GM12801 (cell line): Measurements from ENCODE around the gene DDX31.

Experiments
- TF ChIP-seq, protein P1 (sequence below): IDR thresholded peaks from one replicate; pipeline ENCODE4 v1.5.1; 2011; ENCODE audit warnings: control low read depth; ENCODE audit not compliant: insufficient read length; ENCODE audit errors: extremely low read depth

Gene DDX31

DNA sequence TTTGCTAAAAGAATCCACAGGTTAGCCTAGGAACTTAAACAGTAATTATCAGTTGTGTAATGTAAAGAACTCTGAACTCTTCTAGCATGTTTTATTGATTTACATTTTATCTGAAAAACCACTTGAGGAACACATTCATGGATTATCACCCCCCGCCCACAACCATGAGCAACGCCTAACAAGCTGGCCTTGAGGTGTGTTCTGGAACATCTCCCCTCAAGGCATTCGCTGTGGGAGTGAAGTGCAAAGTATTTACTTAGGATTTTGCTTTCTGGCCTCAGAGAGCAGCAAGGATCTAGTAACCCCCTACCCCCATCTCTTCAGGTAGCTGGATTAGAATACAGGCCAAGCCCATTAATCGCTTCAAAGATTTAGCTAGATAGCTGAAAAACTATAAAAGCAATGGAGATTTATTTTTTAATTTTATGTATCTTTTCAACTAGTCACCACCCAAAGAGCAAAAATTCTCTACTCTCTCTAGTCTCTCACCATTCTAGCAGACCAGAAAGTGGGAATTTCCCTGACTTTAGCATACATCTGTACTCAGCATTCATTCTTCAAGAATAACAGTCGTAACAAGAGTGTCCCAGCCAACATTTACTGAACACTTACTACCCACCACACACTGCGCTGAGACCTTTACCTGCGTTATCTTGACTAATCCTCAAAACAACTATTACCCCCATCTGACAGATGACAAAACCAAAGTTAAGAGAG, 37.2 kb downstream of the DDX31 start:
- TF ChIP-seq, protein P1, sequence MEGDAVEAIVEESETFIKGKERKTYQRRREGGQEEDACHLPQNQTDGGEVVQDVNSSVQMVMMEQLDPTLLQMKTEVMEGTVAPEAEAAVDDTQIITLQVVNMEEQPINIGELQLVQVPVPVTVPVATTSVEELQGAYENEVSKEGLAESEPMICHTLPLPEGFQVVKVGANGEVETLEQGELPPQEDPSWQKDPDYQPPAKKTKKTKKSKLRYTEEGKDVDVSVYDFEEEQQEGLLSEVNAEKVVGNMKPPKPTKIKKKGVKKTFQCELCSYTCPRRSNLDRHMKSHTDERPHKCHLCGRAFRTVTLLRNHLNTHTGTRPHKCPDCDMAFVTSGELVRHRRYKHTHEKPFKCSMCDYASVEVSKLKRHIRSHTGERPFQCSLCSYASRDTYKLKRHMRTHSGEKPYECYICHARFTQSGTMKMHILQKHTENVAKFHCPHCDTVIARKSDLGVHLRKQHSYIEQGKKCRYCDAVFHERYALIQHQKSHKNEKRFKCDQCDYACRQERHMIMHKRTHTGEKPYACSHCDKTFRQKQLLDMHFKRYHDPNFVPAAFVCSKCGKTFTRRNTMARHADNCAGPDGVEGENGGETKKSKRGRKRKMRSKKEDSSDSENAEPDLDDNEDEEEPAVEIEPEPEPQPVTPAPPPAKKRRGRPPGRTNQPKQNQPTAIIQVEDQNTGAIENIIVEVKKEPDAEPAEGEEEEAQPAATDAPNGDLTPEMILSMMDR, result no peak

DNA sequence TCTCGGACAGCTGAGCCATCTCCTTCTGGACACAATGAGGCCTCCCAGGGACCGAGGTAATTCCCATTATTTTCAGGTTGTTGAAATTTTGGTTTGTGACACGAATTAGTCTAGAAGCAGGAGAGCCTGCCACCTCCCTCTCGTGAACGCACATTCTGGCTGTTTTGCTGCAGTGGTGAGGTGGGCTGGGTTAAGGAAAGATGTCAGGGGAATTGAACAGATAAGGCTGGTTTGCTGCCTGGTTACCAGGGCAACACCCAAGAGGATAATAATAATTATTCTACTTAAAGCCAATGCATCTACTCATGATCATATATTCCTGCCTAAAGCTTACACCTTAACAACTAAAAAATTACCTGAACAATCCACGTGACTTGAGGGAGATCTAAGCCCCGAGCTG, 38.1 kb downstream of the DDX31 start:
- TF ChIP-seq, protein P1, result no peak

DNA sequence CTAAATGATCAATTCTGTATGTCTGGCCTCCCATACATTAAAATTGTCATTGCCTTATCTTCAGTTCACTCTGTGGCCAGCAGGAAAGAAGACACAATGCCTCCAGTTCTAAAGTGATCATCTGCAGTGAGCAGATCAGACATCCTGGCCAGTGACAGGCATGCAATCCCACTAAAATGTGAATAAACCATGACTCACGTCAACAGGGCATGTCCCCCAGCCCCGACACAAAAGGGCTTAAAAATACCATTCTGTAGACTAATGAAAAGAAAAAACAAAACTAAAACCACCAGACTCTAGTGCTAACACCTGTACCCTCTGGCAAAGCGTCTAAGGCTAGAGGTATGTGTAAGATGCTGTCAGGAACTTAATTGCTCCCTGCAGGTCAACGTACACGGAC, 38.5 kb downstream of the DDX31 start:
- TF ChIP-seq, protein P1, result no peak

DNA sequence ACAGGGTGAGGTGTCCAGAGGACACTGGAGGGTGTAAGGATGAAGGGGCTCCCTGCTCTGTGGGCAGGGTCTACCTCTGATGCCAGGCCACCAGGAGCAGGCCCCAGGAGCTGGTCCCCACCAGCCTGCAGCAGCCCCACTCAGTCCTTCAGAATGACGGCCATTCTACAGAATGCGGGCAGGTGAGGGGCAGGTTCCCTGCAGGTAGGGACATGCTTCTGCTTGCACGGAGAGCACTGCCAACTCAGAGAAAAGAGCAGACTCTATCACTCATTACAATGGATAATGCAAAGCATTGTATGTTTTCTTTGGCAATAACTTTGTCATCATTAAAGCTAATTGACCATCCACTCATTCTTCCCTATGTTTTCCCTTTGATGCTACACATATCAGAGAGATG, 39.0 kb downstream of the DDX31 start:
- TF ChIP-seq, protein P1, result no peak

DNA sequence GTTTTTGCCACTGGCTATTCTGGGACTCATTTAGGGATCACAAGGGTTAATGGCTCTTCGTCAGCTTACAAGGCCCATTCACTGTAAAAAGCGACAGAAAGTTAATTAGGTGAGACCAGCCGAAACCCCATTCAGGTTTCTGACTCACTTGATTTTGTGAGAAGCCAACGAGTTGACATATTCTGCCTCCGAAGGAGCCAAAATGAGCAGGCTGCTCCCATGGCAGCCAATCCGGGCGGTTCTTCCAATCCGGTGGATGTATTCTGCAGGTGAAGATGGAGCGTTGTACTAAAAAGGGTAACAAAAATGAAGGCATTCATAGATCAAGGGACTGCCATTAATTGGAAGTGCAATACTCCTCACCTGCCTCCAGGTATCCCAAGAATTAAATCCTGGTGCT, 39.7 kb downstream of the DDX31 start:
- TF ChIP-seq, protein P1, result no peak

DNA sequence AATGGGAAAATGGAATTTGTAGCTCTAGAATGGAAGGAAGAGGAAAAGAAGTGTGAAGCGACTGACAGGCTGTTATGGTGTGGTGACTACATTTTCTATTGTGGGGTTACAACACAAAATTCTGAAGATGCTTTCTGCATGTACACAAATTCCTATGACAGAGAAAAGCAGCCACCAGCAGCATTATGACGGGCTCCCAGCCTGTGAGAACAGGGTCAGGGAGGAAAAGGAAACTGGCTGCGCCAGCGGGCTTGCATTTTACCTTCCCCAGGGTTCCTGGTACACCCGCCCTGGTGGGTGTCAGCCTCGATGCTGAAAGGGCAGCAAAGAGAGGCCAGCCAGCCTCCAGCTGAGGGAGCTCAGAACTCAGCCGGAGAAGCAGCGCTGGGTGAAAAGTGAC, 41.0 kb downstream of the DDX31 start:
- TF ChIP-seq, protein P1, result no peak

DNA sequence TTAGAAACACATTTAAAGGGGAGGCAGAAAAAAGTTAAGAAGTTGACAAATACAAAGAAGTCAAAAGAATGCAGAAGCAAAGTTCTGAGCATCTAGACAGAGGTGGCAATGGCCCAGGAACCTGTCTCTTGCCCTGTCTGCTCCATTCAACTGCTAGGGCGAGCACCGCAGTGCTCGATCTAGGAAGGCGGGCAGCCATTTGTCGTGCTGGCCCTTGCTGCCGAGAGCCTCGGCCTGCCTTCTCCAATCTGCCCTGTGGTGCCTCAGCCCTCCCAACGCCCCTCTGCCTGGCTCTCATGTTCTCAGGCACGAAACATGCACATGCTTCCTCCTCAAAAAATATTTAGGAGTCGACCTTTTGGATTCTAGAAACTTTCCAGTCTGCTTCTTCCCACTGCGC, 42.2 kb downstream of the DDX31 start:
- TF ChIP-seq, protein P1, result no peak
